ENCODE data around the gene LMBRD1. TPM values are rescaled to one million over a fixed set of nuclear protein-coding genes. Genes with fewer than 3 reads are reported as not detected.
A peak's percentile ranks its signal among the peaks of the same experiment; 100 is the strongest.
"Not testable (repeated sequence)": the region's sequence is repeated elsewhere in the genome, so short reads cannot be mapped to it uniquely, and the experiment has no call there.

The LMBRD1 gene
- total RNA-seq, 1 donor from 2014 or later: 39.1 TPM

- H3K27me3 Mint-ChIP-seq: no peaks in the 10 kb centered on the region
- no peaks in the 10 kb centered on the region for H3K36me3 Mint-ChIP-seq (ENCODE audit: insufficient read depth)
- DNase-seq (ENCODE audit: low spot score, unreplicated experiment): no peak
- H3K9me3 Mint-ChIP-seq (ENCODE audit: low read depth): peaks cover 2% of the 10 kb centered on the region
- no peak overlapping the region for H3K27ac Mint-ChIP-seq
- no peak overlapping the region for H3K4me3 Mint-ChIP-seq (ENCODE audit: low read depth)
- peaks cover 9% of the 10 kb centered on the region for H3K4me1 Mint-ChIP-seq (ENCODE audit: low read depth)
- TF ChIP-seq, protein P1, sequence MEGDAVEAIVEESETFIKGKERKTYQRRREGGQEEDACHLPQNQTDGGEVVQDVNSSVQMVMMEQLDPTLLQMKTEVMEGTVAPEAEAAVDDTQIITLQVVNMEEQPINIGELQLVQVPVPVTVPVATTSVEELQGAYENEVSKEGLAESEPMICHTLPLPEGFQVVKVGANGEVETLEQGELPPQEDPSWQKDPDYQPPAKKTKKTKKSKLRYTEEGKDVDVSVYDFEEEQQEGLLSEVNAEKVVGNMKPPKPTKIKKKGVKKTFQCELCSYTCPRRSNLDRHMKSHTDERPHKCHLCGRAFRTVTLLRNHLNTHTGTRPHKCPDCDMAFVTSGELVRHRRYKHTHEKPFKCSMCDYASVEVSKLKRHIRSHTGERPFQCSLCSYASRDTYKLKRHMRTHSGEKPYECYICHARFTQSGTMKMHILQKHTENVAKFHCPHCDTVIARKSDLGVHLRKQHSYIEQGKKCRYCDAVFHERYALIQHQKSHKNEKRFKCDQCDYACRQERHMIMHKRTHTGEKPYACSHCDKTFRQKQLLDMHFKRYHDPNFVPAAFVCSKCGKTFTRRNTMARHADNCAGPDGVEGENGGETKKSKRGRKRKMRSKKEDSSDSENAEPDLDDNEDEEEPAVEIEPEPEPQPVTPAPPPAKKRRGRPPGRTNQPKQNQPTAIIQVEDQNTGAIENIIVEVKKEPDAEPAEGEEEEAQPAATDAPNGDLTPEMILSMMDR (IDR thresholded peaks at IDR 0.05; ENCODE audit: unreplicated experiment): no peak
Observed at GRCh38 chr6:69832558-69832957, 35.7 kb upstream of the LMBRD1 start.

GRCh38 chr6:69827276-69827893 is 30.6 kb upstream of the LMBRD1 start:
- Mint-ChIP-seq H3K4me1 (ENCODE audit: low read depth) (peaks cover 9% of the 10 kb centered on the region), H3K27ac (no peak overlapping the region), H3K9me3 (ENCODE audit: low read depth) (peaks cover 2% of the 10 kb centered on the region), H3K27me3 (no peaks in the 10 kb centered on the region), H3K4me3 (ENCODE audit: low read depth) (no peak overlapping the region), H3K36me3 (ENCODE audit: insufficient read depth) (no peaks in the 10 kb centered on the region)
- TF ChIP-seq, protein P1 (IDR thresholded peaks at IDR 0.05; ENCODE audit: unreplicated experiment): no peak
- no peak for DNase-seq (ENCODE audit: low spot score, unreplicated experiment)

DNA sequence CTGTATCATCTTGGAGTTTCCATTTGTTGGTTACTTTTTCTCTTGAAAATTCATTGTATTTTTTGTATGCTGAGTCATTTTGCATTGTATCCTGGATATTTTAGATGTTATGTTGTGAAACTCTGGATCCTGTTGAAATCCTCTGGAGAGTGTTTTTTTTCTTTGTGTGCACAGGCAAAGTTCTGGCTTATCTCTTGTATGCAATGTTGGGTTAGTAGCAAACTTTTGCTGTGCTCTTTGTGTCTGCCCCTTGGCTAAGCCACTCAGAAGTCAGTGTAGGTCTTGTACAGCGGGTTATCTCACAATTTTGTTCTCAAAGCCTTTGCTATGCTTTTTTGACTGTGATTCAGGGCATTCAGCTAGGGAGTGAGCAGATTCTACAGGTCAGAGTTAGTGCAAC is 29.1 kb upstream of the LMBRD1 start:
- no peak for DNase-seq (ENCODE audit: low spot score, unreplicated experiment)
- Mint-ChIP-seq H3K36me3 (ENCODE audit: insufficient read depth) (no peaks in the 10 kb centered on the region), H3K27me3 (no peaks in the 10 kb centered on the region), H3K4me1 (ENCODE audit: low read depth) (peaks cover 9% of the 10 kb centered on the region), H3K4me3 (ENCODE audit: low read depth) (no peak overlapping the region), H3K9me3 (ENCODE audit: low read depth) (no peaks in the 10 kb centered on the region), H3K27ac (peak overlapping the region; percentile 71)
- TF ChIP-seq, protein P1 (IDR thresholded peaks at IDR 0.05; ENCODE audit: unreplicated experiment): no peak

GRCh38 chr6:69824355-69824754 is 27.5 kb upstream of the LMBRD1 start:
- H3K27me3 Mint-ChIP-seq; H3K4me1 Mint-ChIP-seq (ENCODE audit: low read depth); H3K27ac Mint-ChIP-seq; H3K4me3 Mint-ChIP-seq (ENCODE audit: low read depth); H3K36me3 Mint-ChIP-seq (ENCODE audit: insufficient read depth); H3K9me3 Mint-ChIP-seq (ENCODE audit: low read depth); DNase-seq (ENCODE audit: low spot score, unreplicated experiment): not testable (repeated sequence)

DNA sequence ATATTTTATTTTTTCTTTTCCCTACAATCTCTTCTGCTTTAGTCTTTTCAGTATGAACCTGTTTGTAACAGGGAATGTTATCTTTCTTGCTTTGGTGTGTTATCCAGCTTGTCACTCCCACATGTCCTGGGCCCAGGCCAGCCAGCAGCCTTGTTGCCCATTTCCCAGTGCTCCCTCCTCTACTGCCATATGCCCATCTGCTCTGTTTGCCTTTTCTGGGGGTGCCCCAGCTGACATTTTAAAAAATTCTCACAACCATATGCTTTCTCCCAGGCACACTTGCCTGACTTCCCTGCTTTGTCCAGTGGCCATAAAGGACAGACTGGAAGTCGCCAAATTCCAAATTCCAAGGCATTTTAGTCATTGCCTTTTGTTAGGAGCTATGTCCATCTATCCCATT is 23.6 kb upstream of the LMBRD1 start:
- Mint-ChIP-seq H3K4me1 (ENCODE audit: low read depth) (peaks cover 8% of the 10 kb centered on the region), H3K9me3 (ENCODE audit: low read depth) (no peaks in the 10 kb centered on the region), H3K27ac (no peak overlapping the region), H3K27me3 (no peaks in the 10 kb centered on the region), H3K4me3 (ENCODE audit: low read depth) (no peak overlapping the region), H3K36me3 (ENCODE audit: insufficient read depth) (no peaks in the 10 kb centered on the region)
- TF ChIP-seq, protein P1 (IDR thresholded peaks at IDR 0.05; ENCODE audit: unreplicated experiment): no peak
- DNase-seq (ENCODE audit: low spot score, unreplicated experiment): no peak

DNA sequence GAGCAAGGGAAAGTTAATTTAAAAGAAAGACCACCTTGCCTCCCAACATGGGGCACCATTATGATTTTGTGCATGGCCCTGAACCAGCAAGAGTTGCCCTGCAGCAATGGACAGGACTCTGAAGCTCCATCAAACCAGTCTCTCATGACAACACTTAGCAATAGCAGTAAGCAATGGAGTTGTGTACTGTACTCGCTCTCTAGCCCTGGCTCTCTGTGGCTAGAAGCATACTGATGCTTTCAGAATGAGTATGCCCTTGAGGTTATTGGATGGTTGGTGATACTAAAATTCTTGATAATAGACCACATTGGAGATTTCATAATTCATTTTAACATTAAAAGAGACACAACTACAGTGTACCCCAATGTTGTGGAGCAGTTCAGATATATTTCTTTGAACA is 23.2 kb upstream of the LMBRD1 start:
- no peak for DNase-seq (ENCODE audit: low spot score, unreplicated experiment)
- no peaks in the 10 kb centered on the region for H3K27me3 Mint-ChIP-seq
- no peaks in the 10 kb centered on the region for H3K36me3 Mint-ChIP-seq (ENCODE audit: insufficient read depth)
- TF ChIP-seq, protein P1 (IDR thresholded peaks at IDR 0.05; ENCODE audit: unreplicated experiment): no peak
- no peak overlapping the region for H3K4me3 Mint-ChIP-seq (ENCODE audit: low read depth)
- H3K27ac Mint-ChIP-seq: no peak overlapping the region
- H3K9me3 Mint-ChIP-seq (ENCODE audit: low read depth): no peaks in the 10 kb centered on the region
- peaks cover 12% of the 10 kb centered on the region for H3K4me1 Mint-ChIP-seq (ENCODE audit: low read depth)
